Measurements from ENCODE around the gene SLAMF6. TPM values are rescaled to one million over a fixed set of nuclear protein-coding genes. Genes with fewer than 3 reads are reported as not detected.
"Not testable (repeated sequence)": the region's sequence is repeated elsewhere in the genome, so short reads cannot be mapped to it uniquely, and the experiment has no call there.

The SLAMF6 gene
- total RNA-seq, 1 donor from 2014 or later, result not detected

DNA sequence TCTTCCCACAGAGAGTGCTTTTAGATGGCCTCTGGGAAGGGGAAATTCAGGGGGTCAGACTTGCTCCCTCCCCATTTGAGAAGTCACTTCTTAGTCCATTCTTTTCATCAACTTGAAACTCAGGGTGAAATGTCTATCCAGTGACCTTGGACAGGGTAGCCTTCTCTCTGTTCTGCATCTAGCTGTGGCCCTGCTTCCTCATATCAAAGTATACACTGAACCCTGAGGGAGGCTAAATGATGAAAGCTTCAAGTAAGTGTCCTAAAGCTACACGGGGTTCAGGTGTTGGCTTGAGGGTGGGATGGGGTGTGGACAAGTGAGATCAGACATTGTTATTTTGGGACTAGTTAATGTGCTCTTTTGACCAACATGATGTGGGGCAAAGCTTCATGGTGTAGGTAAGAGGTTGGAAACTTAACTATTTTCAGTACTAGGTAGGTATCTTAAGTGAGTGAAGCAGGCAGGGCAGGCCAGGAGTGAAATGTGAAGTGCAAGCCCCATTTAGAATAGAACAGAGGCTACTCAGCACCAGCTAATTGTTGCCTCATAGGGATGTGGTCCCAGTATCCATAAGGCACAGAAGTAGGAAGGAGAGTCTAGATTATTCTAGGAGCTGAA is 41.0 kb downstream of the SLAMF6 start:
- TF ChIP-seq, protein P1, sequence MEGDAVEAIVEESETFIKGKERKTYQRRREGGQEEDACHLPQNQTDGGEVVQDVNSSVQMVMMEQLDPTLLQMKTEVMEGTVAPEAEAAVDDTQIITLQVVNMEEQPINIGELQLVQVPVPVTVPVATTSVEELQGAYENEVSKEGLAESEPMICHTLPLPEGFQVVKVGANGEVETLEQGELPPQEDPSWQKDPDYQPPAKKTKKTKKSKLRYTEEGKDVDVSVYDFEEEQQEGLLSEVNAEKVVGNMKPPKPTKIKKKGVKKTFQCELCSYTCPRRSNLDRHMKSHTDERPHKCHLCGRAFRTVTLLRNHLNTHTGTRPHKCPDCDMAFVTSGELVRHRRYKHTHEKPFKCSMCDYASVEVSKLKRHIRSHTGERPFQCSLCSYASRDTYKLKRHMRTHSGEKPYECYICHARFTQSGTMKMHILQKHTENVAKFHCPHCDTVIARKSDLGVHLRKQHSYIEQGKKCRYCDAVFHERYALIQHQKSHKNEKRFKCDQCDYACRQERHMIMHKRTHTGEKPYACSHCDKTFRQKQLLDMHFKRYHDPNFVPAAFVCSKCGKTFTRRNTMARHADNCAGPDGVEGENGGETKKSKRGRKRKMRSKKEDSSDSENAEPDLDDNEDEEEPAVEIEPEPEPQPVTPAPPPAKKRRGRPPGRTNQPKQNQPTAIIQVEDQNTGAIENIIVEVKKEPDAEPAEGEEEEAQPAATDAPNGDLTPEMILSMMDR (IDR thresholded peaks at IDR 0.05; ENCODE audit: partially characterized antibody, unreplicated experiment), result no peak
- Mint-ChIP-seq H3K27me3 (ENCODE audit: unreplicated experiment) (peaks cover 2% of the 10 kb centered on the region), H3K4me1 (ENCODE audit: low read depth, unreplicated experiment) (no peaks in the 10 kb centered on the region), H3K4me3 (ENCODE audit: unreplicated experiment) (no peak overlapping the region), H3K9me3 (ENCODE audit: unreplicated experiment) (peaks cover 18% of the 10 kb centered on the region), H3K27ac (ENCODE audit: unreplicated experiment) (no peak overlapping the region), H3K36me3 (ENCODE audit: unreplicated experiment) (peaks cover 10% of the 10 kb centered on the region)
- no peak for DNase-seq

DNA sequence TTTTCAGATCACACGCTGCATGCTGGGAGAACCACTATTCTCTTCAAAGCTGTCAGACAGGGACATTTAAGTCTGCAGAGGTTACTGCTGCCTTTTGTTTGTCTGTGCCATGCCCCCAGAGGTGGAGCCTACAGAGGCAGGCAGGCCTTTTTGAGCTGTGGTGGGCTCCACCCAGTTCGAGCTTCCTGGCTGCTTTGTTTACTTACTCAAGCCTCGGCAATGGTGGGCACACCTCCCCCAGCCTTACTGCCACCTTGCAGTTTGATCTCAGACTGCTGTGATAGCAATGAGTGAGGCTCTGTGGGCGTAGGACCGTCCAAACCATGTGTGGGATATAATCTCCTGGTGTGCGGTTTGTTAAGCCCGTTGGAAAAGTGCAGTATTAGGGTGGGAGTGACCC is 42.3 kb downstream of the SLAMF6 start:
- not testable (repeated sequence) for H3K27ac Mint-ChIP-seq (ENCODE audit: unreplicated experiment); DNase-seq; H3K4me1 Mint-ChIP-seq (ENCODE audit: low read depth, unreplicated experiment); H3K36me3 Mint-ChIP-seq (ENCODE audit: unreplicated experiment); H3K4me3 Mint-ChIP-seq (ENCODE audit: unreplicated experiment); H3K27me3 Mint-ChIP-seq (ENCODE audit: unreplicated experiment)
- H3K9me3 Mint-ChIP-seq (ENCODE audit: unreplicated experiment), result peaks cover 18% of the 10 kb centered on the region

DNA sequence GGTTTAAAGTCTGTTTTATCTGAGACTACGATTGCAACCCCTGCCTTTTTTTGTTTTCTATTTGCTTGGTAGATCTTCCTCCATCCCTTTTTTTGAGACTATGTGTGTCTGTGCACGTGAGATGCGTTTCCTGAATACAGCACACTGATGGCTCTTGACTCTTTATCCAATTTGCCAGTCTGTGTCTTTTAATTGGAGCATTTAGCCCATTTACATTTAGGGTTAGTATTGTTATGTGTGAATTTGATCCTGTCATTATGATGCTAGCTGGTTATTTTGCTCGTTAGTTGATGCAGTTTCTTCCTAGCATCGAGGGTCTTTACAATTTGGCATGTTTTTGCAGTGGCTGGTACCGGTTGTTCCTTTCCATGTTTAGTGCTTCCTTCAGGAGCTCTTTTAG is 44.0 kb downstream of the SLAMF6 start:
- not testable (repeated sequence) for H3K27ac Mint-ChIP-seq (ENCODE audit: unreplicated experiment); H3K27me3 Mint-ChIP-seq (ENCODE audit: unreplicated experiment); DNase-seq; H3K36me3 Mint-ChIP-seq (ENCODE audit: unreplicated experiment); H3K4me1 Mint-ChIP-seq (ENCODE audit: low read depth, unreplicated experiment); H3K4me3 Mint-ChIP-seq (ENCODE audit: unreplicated experiment)
- peaks cover 18% of the 10 kb centered on the region for H3K9me3 Mint-ChIP-seq (ENCODE audit: unreplicated experiment)

DNA sequence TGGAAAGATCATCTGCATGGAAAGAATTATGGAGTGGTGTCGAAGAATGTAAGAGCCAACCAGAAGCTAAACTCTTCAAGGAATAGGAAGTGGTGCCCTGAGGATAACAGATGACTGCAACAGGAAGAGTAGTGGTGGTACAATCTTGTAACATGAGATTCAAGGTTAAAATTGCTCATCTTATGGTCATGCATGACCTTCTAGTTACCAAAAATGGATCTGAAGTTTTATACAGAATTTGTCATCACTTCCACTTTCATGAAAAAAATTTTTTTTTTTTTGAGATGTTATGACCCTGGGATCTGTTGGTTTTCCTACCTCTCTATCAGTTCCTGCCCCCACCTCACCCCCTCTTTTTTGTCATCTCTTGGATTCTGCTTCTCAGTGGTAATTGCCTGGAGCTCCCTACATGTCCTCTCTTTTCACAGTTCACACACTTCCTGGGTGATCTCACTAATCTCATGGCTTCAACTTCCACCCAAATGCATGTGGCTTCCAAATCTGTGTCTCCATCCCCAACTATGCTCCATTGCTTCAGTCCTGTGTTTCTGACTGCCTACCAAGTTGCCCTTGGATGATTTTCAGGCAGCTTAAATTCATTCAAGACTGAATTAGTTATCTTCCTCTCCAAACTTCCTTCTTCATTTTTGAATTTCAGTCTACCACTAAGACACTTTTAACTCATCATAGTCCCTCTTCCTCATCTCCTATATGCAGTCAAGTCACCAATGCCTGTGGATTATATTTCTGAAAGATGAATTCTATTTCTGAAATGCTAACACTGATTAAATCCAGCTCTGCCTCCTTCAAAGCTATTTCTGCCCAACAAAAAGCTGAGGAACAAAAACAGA is 48.4 kb downstream of the SLAMF6 start:
- no peak overlapping the region for H3K27ac Mint-ChIP-seq (ENCODE audit: unreplicated experiment)

DNA sequence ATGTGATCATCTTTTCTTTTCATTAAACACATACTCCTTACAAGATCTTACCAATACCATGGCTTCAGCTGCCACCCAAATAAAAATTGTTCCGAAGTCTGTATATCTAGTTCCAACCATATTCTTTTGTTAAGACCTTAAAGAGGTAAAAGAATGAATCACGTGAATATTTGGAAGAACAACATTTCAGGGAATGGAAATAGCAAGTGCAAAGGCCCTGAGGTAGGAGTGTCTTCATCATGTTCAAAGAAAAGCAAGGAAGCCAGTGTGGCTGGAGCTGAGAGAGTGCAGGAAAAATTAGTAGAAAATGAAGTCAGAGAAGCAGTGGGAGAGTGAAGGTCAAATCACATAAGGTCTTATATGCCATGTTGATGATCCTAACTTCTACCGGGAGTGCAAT is 50.9 kb downstream of the SLAMF6 start:
- Mint-ChIP-seq H3K4me1 (ENCODE audit: low read depth, unreplicated experiment) (no peaks in the 10 kb centered on the region), H3K4me3 (ENCODE audit: unreplicated experiment) (no peak overlapping the region), H3K9me3 (ENCODE audit: unreplicated experiment) (no peaks in the 10 kb centered on the region), H3K27me3 (ENCODE audit: unreplicated experiment) (no peaks in the 10 kb centered on the region), H3K36me3 (ENCODE audit: unreplicated experiment) (no peaks in the 10 kb centered on the region), H3K27ac (ENCODE audit: unreplicated experiment) (no peak overlapping the region)
- TF ChIP-seq, protein P1 (IDR thresholded peaks at IDR 0.05; ENCODE audit: partially characterized antibody, unreplicated experiment), result no peak
- no peak for DNase-seq

More for the DNA sequence above, 48.4 kb downstream of the SLAMF6 start:
- Mint-ChIP-seq H3K4me1 (ENCODE audit: low read depth, unreplicated experiment) (no peaks in the 10 kb centered on the region), H3K27me3 (ENCODE audit: unreplicated experiment) (no peaks in the 10 kb centered on the region), H3K9me3 (ENCODE audit: unreplicated experiment) (peaks cover 6% of the 10 kb centered on the region), H3K4me3 (ENCODE audit: unreplicated experiment) (no peak overlapping the region), H3K36me3 (ENCODE audit: unreplicated experiment) (peaks cover 4% of the 10 kb centered on the region)
- DNase-seq, result no peak
- TF ChIP-seq, protein P1 (IDR thresholded peaks at IDR 0.05; ENCODE audit: partially characterized antibody, unreplicated experiment), result no peak

DNA sequence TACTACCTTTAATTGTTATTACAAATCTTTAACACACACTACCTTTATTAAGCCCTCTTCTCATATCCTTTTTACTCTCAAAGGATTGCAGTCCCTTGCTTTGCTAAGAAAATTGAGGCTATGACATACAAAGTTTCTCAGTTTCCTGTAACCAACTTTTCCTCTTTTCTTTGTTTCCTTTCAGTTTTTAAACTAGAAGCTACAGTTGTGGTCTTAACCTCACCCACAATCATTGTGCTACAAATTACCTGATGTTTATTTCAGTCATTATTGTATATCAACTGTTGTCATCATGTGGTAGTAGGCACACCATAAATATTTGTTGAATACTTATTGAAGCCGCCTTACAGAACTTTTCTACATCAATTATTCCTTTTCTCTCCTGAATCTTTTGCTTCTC is 51.8 kb downstream of the SLAMF6 start:
- no peaks in the 10 kb centered on the region for H3K36me3 Mint-ChIP-seq (ENCODE audit: unreplicated experiment)

More for the DNA sequence above, 51.8 kb downstream of the SLAMF6 start:
- H3K4me3 Mint-ChIP-seq (ENCODE audit: unreplicated experiment), result no peak overlapping the region
- no peaks in the 10 kb centered on the region for H3K27me3 Mint-ChIP-seq (ENCODE audit: unreplicated experiment)
- no peak overlapping the region for H3K27ac Mint-ChIP-seq (ENCODE audit: unreplicated experiment)
- TF ChIP-seq, protein P1 (IDR thresholded peaks at IDR 0.05; ENCODE audit: partially characterized antibody, unreplicated experiment), result no peak
- no peaks in the 10 kb centered on the region for H3K9me3 Mint-ChIP-seq (ENCODE audit: unreplicated experiment)
- H3K4me1 Mint-ChIP-seq (ENCODE audit: low read depth, unreplicated experiment), result no peaks in the 10 kb centered on the region
- no peak for DNase-seq
